Common myeloid progenitor, CD34-positive (primary cell): ENCODE results near the gene MACROD2.
A peak's percentile ranks its signal among the peaks of the same experiment; 100 is the strongest.

Experiments
- CTCF ChIA-PET: fragments of 350-600 bp; sonication (Branson Sonifier 250); formaldehyde crosslinking; loops from one replicate; lab custom pipeline; 2021; ENCODE audit warnings: antibody characterized with exemption; lab: Charles Lee
- POLR2A ChIA-PET: fragments of 350-600 bp; sonication (Branson Sonifier 250); formaldehyde crosslinking; loops from one replicate; lab custom pipeline; 2021; ENCODE audit warnings: antibody characterized with exemption; lab: Charles Lee
- DNase-seq, 3 donors: peaks; one replicate each; pipeline versions ENCODE4 v3.0.0 to v3.0.0-alpha.2; 2013
- H3K27ac ChIP-seq, 2 experiments: 1 replicate in 1 of 2; 2 replicates in 1 of 2; pipeline ENCODE4 v1.7.0; 2013; ENCODE audit warnings: inconsistent platforms in 2 of 2, low read length in 2 of 2, mild to moderate bottlenecking in 2 of 2, low read depth in 1 of 2, moderate library complexity in 1 of 2; ENCODE audit not compliant: severe bottlenecking in 2 of 2, insufficient read depth in 1 of 2, poor library complexity in 1 of 2
- H3K27me3 ChIP-seq, 5 experiments: replicated peaks in 2 of 5; 1 replicate in 3 of 5; 2 replicates in 2 of 5; pipeline versions ENCODE4 v1.6.1 to v1.7.0; 2013; ENCODE audit warnings: low read length in 4 of 5, mild to moderate bottlenecking in 2 of 5, moderate library complexity in 2 of 5, inconsistent platforms in 1 of 5; ENCODE audit not compliant: insufficient read depth in 5 of 5, control insufficient read depth in 4 of 5
- H3K36me3 ChIP-seq, 4 experiments: 1 replicate in 2 of 4; 2 replicates in 2 of 4; pipeline versions ENCODE4 v1.6.1 to v1.7.0; 2013; ENCODE audit warnings: low read length in 3 of 4, control low read depth in 1 of 4, mild to moderate bottlenecking in 1 of 4; ENCODE audit not compliant: control insufficient read depth in 4 of 4, insufficient read depth in 4 of 4
- H3K4me1 ChIP-seq, 4 experiments: 1 replicate in 3 of 4; 2 replicates in 1 of 4; pipeline versions ENCODE4 v1.6.1 to v1.7.1; 2013; ENCODE audit warnings: low read length in 3 of 4, mild to moderate bottlenecking in 3 of 4, control low read depth in 1 of 4, inconsistent platforms in 1 of 4, moderate library complexity in 1 of 4; ENCODE audit not compliant: control insufficient read depth in 4 of 4, insufficient read depth in 4 of 4; ENCODE audit errors: control extremely low read depth in 1 of 4
- H3K4me3 ChIP-seq, 7 experiments: 1 replicate in 4 of 7; 2 replicates in 3 of 7; pipeline versions ENCODE4 v1.5.1 to v1.7.0; 2013; ENCODE audit warnings: mild to moderate bottlenecking in 7 of 7, low read length in 6 of 7, moderate library complexity in 6 of 7, inconsistent platforms in 2 of 7, low read depth in 2 of 7, control low read depth in 1 of 7; ENCODE audit not compliant: insufficient read depth in 4 of 7, control insufficient read depth in 1 of 7; ENCODE audit errors: extremely low read depth in 1 of 7
- H3K9me3 ChIP-seq, 5 experiments: 1 replicate in 4 of 5; 2 replicates in 1 of 5; pipeline versions ENCODE4 v1.6.1 to v1.7.1; 2013; ENCODE audit warnings: low read length in 4 of 5, mild to moderate bottlenecking in 2 of 5, inconsistent platforms in 1 of 5, low read depth in 1 of 5, moderate library complexity in 1 of 5; ENCODE audit not compliant: control insufficient read depth in 4 of 5, insufficient read depth in 2 of 5; ENCODE audit errors: control extremely low read depth in 1 of 5
- WGBS: methylation state at CpG from one replicate; pipeline ENCODE4 v1.1.5; 2013; ENCODE audit not compliant: insufficient coverage; 5-methylcytosine and 5-hydroxymethylcytosine counted together

MACROD2 gene

DNA sequence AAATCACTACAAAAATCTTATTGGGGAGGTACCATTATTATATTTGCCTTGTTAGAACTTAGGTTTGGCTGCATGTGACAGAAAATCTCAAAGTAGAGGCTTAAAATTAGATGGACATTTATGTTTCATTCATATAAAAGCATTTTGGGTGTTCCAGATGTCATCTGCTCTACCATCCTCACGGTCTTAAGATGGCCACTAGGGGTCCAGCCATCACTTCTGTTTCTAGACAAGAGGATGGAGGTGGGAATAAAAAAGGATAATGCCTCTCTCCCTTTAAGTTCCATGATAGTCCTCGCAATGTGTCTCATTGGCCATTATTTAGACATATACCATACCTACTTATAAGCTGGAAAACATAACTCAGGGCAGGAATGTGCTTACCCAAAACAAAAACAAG, 1648.4 kb downstream of the MACROD2 start:
- ChIA-PET POLR2A (no interaction called here), CTCF (interaction anchor here (1.3 to 1.6 kb wide), 2 partner anchors 10 to 12 kb away, joined by 3 to 4 read pairs; no protein-coding TSS in a partner anchor)
- Histone ChIP-seq H3K9me3 (no peaks in the 10 kb centered on the region), H3K4me3 (no peak overlapping the region), H3K4me1 (no peaks in the 10 kb centered on the region), H3K36me3 (no peaks in the 10 kb centered on the region), H3K27me3 (peaks cover 0 to 1% (median 0%) of the 10 kb centered on the region in 5 experiments), H3K27ac (no peak overlapping the region)
- DNase-seq = peak in 1 of 3 donors; percentile 1
- WGBS = 83% methylated on average over 1 of the region's 2 CpGs

DNA sequence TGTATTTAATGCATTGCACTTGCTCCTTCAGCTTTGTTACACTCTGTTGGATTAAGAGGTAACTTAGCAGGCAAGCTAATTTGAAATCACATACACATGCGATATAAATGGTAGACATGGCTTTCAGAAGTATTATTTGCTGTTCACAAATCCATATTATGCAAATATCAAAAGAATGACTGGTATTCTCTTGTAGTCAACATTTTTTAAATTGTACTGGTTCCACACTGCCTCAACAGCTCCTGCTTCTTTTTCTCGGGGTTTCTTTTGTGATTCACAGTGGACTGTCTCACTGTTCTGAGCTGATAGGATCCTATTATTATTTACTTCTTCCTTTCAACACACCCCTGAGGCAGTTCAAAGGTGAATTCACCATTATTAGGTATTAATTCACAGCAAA, 1650.5 kb downstream of the MACROD2 start:
- no peaks in the 10 kb centered on the region for H3K4me1 ChIP-seq
- POLR2A ChIA-PET = no interaction called here
- CTCF ChIA-PET = interaction anchor here (1.0 kb wide), 1 partner anchor 30 kb away, joined by 4 read pairs; no protein-coding TSS in a partner anchor

DNA sequence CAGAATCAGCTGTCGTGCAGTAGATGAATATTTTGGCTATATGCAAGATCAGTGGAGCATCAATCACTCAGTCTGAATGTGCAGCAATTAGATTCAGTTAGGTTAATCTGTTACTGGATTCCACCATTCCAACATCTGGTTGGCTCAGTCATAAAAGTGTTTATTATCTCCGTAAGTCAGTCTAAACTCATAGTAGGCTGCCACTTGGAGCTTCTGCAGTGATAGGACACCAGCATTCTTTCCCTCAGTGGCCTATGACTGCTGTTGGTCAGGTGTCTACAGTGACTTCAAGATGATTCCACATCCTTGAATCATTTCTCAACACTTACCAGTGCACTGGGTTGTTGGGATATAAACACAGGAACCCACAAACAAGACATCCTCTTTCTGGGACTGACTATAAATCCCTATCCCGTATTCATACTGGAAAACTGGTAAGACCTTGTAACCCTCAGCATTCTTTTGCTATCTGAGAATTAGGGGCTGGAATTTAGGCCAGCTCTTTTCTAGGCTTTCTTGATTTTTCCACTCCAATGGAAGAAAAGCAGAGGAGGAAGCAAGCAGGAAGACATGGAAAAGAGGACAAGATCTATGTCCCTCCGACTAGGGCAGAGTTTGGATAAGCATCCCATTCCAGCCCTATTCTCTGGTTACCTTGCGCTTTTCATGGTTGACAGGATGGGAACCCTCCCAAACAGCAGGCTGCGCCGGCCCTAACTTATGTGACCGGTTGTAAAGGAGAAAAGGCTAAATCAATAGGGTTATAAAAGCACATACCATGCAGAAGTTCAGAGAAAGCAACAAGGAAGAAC, 1658.3 kb downstream of the MACROD2 start:
- Histone ChIP-seq H3K27ac (no peak overlapping the region), H3K36me3 (no peaks in the 10 kb centered on the region), H3K4me1 (no peaks in the 10 kb centered on the region), H3K4me3 (no peak overlapping the region), H3K9me3 (no peaks in the 10 kb centered on the region), H3K27me3 (no peaks in the 10 kb centered on the region)
- CTCF ChIA-PET = interaction anchor here (0.9 to 3.1 kb wide), 10 partner anchors 9 to 1505 kb away, joined by 3 to 11 read pairs (median 4); no protein-coding TSS in a partner anchor
- POLR2A ChIA-PET = no interaction called here
- 100% methylated on average over 7 of the region's 8 CpGs for WGBS
- DNase-seq = no peak

More for the DNA sequence above, 1650.5 kb downstream of the MACROD2 start:
- H3K36me3 ChIP-seq = no peaks in the 10 kb centered on the region
- no peak for DNase-seq
- H3K27me3 ChIP-seq = no peaks in the 10 kb centered on the region
- no peaks in the 10 kb centered on the region for H3K9me3 ChIP-seq
- H3K4me3 ChIP-seq = no peak overlapping the region
- H3K27ac ChIP-seq = no peak overlapping the region
- 71% methylated on average over 1 of the region's 2 CpGs for WGBS

DNA sequence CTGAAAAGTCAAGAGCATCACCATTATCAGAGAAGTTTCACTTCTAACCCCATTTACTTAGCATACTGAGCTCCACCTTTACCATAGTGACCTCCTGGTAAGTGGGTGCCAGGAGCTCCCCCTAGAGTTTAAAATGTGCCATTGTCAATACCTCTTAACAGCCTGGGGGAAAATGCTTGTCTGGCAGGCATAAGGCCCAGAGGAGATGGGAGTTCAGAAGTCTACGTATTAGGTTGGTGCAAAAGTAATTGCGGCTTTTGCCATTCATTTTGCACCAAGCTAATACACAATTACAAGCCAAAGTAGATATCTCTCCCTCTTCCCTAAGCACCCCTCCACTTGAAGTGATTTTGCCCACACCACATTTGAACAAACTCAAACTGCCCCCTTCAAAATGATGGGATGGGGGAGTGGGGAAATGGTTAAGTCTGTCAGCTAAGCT, 1658.9 kb downstream of the MACROD2 start:
- H3K27me3 ChIP-seq = peaks cover 0 to 2% (median 0%) of the 10 kb centered on the region in 5 experiments
- no peaks in the 10 kb centered on the region for H3K4me1 ChIP-seq
- POLR2A ChIA-PET = no interaction called here
- H3K9me3 ChIP-seq = no peaks in the 10 kb centered on the region
- CTCF ChIA-PET = interaction anchor here (0.6 to 3.1 kb wide), 12 partner anchors 8 to 1504 kb away, joined by 3 to 11 read pairs (median 4); no protein-coding TSS in a partner anchor
- H3K4me3 ChIP-seq = no peak overlapping the region
- H3K36me3 ChIP-seq = no peaks in the 10 kb centered on the region
- no peak overlapping the region for H3K27ac ChIP-seq
- no CpG with 5 or more reads among the region's 2 CpGs for WGBS
- peak; percentile 20 to 71 (median 64) for DNase-seq

DNA sequence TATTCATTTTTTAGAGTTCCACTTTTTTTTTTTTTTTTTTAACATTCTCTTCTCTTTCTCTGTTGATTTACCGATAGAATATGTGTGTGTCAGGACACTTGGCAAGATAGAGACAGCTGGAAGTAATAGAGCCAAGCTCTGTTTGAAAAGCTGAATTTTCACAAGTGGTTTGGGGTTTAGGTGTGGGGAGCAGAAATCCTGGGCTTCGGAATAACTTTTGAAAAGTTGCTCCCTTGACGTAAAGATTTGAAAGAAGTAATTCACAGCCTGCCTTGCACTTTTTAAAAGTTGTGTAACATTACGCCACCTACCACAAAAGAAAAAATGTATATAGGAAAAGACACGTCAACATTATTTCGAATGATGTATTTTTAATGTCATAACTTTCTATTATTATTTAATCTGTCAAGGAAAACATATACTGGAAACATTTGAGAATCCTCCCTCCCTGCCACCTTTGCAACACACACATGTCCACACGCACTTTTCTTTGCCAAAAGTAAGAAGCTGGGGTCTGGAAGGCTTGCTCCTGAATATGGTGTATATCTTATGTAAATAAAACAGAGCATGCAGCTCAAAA, 1660.1 kb downstream of the MACROD2 start:
- DNase-seq = no peak
- Histone ChIP-seq H3K27ac (no peak overlapping the region), H3K27me3 (peaks cover 0 to 2% (median 0%) of the 10 kb centered on the region in 5 experiments), H3K9me3 (no peaks in the 10 kb centered on the region), H3K4me1 (no peaks in the 10 kb centered on the region), H3K4me3 (no peak overlapping the region), H3K36me3 (no peaks in the 10 kb centered on the region)
- no CpG with 5 or more reads among the region's 7 CpGs for WGBS
- ChIA-PET CTCF (interaction anchor here (0.9 to 3.1 kb wide), 4 partner anchors 10 to 1321 kb away, joined by 3 to 11 read pairs (median 6); no protein-coding TSS in a partner anchor), POLR2A (no interaction called here)

DNA sequence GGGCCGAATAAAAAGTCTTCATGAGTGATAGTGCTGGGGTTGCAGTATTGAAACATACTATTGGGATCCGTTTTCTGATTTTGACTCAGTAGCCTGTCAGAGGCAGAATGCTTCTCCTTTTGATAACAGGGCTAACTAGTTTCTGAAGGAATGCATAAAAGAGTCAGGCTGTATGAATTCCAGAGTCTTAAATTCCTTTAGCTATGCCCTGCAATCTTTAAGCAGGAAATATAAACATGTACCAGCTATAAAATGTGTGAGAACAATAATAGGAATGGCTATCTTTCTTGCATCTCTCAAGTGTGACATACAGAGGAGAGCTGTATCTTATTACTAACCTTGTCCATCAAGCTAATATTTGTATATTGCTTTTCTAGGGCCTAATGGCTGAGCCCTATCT, 1660.8 kb downstream of the MACROD2 start:
- Histone ChIP-seq H3K4me1 (no peaks in the 10 kb centered on the region), H3K27ac (no peak overlapping the region), H3K4me3 (no peak overlapping the region), H3K36me3 (no peaks in the 10 kb centered on the region), H3K9me3 (no peaks in the 10 kb centered on the region), H3K27me3 (peaks cover 0 to 2% (median 0%) of the 10 kb centered on the region in 5 experiments)
- WGBS = 100% methylated on average over 1 of the region's 2 CpGs
- POLR2A ChIA-PET = no interaction called here
- DNase-seq = no peak
- CTCF ChIA-PET = interaction anchor here (0.9 to 3.1 kb wide), 4 partner anchors 9 to 1322 kb away, joined by 3 to 11 read pairs (median 6); no protein-coding TSS in a partner anchor
